ENCODE results near the gene LRRC32.

GRCh38 chr11:76667271-76667818 lies 3.2 kb downstream of the LRRC32 start:
- TF ChIP-seq CTCF (optimal IDR thresholded peaks at IDR 0.05 in 1 of 3, IDR thresholded peaks at IDR 0.05 in 1 of 3, conservative IDR thresholded peaks at IDR 0.05 in 1 of 3; ENCODE audit: extremely low read depth in 1 of 3, insufficient read depth in 2 of 3, low read length in 3 of 3) (no peak), EZH2 (IDR thresholded peaks at IDR 0.05; ENCODE audit: low read length) (no peak)

All from keratinocyte (primary cell).